K562 (cell line): ENCODE measurements around the gene MMP17. TPM values are rescaled to one million over a fixed set of nuclear protein-coding genes. Genes with fewer than 3 reads are reported as not detected.

ENCODE experiments used
- BHLHE40 ChIP-seq: IDR thresholded peaks from 2 replicates; pipeline ENCODE4 v1.6.1; 2011; ENCODE audit warnings: low read length, improper control_type of control experiment
- CREBBP ChIP-seq: IDR thresholded peaks from one replicate; pipeline ENCODE4 v1.6.1; 2012; ENCODE audit warnings: low read depth, mild to moderate bottlenecking, control low read depth, inconsistent platforms, low read length
- ESRRA ChIP-seq: fragments of 450-650 bp; IDR thresholded peaks from 2 replicates; pipeline ENCODE4 v1.6.1; 2014; ENCODE audit warnings: low read depth, mild to moderate bottlenecking, moderate library complexity, borderline replicate concordance
- HCFC1 ChIP-seq: IDR thresholded peaks from 2 replicates; pipeline ENCODE4 v1.6.1; 2012; ENCODE audit warnings: low read depth, low read length, improper control_type of control experiment
- MAFF ChIP-seq: IDR thresholded peaks from 2 replicates; pipeline ENCODE4 v1.6.1; 2012; ENCODE audit warnings: low read length, improper control_type of control experiment
- NR2C1 ChIP-seq, 2 experiments: fragments of 450-650 bp; IDR thresholded peaks; 2 replicates each; pipeline ENCODE4 v1.6.1; 2017; ENCODE audit warnings: mild to moderate bottlenecking in 2 of 2, antibody characterized with exemption in 1 of 2, inconsistent platforms in 1 of 2, missing compliant biosample characterization in 1 of 2, missing genetic modification characterization in 1 of 2
- RB1 ChIP-seq: fragments of 450-650 bp; IDR thresholded peaks from 2 replicates; pipeline ENCODE4 v1.6.1; 2017; ENCODE audit warnings: low read depth, mild to moderate bottlenecking
- SMARCB1 ChIP-seq: IDR thresholded peaks from 2 replicates; pipeline ENCODE4 v1.6.1; 2011; ENCODE audit warnings: improper control_type of control experiment, low read depth; ENCODE audit not compliant: insufficient read length
- SNAPC5 ChIP-seq: fragments of 250-450 bp; sonication (Bioruptor Pico); IDR thresholded peaks from 2 replicates; pipeline ENCODE4 v1.8.0; 2021; ENCODE audit warnings: moderate library complexity, mild to moderate bottlenecking, inconsistent platforms
- SNIP1 ChIP-seq: fragments of 450-650 bp; IDR thresholded peaks from 2 replicates; pipeline ENCODE4 v1.7.1; 2017; ENCODE audit warnings: low read depth, mild to moderate bottlenecking
- ZBTB1 ChIP-seq: sonication (generic); formaldehyde crosslinking; IDR thresholded peaks from 2 replicates; pipeline ENCODE4 v1.8.1; 2023; ENCODE audit warnings: missing genetic modification reagents, low read depth, mild to moderate bottlenecking, borderline replicate concordance
- ZNF146 ChIP-seq: IDR thresholded peaks from one replicate; pipeline ENCODE4 v1.6.1; 2018; ENCODE audit warnings: missing compliant biosample characterization; ENCODE audit not compliant: unreplicated experiment
- ZNF707 ChIP-seq: fragments of 250-450 bp; sonication (Bioruptor Pico); conservative IDR thresholded peaks from 2 replicates; pipeline ENCODE4 v1.8.0; 2022; ENCODE audit warnings: inconsistent platforms, mild to moderate bottlenecking, moderate library complexity
- polyA plus RNA-seq, 8 experiments: library from polyadenylated mRNA; depleted of rRNA in 4 of 8; stranded (reverse) in 5 of 8; unstranded in 3 of 8; fragments of >200 nt; fragmentation: Nextera tagmentation in 2 of 8; fragmentation: Illumina TruSeq in 1 of 8; extraction: Ambion mirVana in 2 of 8; extraction: Trizol in 1 of 8; gene quantifications; 2 replicates each; pipeline versions ENCODE4 v1.2.1 to v1.2.3, GENCODE V29; 2011 to 2014; ENCODE audit warnings: inconsistent platforms in 1 of 8, missing spikeins in 1 of 8
- total RNA-seq, 7 experiments: library from RNA; depleted of rRNA in 6 of 7; stranded (reverse); fragments of >200 nt in 6 of 7; fragmentation: Illumina TruSeq in 2 of 7; extraction: Trizol in 2 of 7; gene quantifications; 2 replicates each; pipeline versions ENCODE4 v1.2.1 to v1.2.3, GENCODE V29; 2011 to 2021; ENCODE audit warnings: low replicate concordance in 1 of 7
- TF ChIP-seq, protein P1 (sequence below): sonication (generic); formaldehyde crosslinking; IDR thresholded peaks from 2 replicates; pipeline ENCODE4 v1.8.0; 2022; ENCODE audit warnings: mild to moderate bottlenecking, missing genetic modification reagents
- TF ChIP-seq, protein P2 (sequence below): fragments of 250-450 bp; sonication (Bioruptor Pico); IDR thresholded peaks from 2 replicates; pipeline ENCODE4 v1.8.0; 2022; ENCODE audit warnings: moderate library complexity, mild to moderate bottlenecking, inconsistent platforms

Gene MMP17
- total and polyA plus RNA-seq, 9 of the 15 experiments (the other 6 are each of a cell fraction or from before 2014, with no cell fraction given): 1.1 to 21.2 (median 17.1) TPM; not detected in 2

DNA sequence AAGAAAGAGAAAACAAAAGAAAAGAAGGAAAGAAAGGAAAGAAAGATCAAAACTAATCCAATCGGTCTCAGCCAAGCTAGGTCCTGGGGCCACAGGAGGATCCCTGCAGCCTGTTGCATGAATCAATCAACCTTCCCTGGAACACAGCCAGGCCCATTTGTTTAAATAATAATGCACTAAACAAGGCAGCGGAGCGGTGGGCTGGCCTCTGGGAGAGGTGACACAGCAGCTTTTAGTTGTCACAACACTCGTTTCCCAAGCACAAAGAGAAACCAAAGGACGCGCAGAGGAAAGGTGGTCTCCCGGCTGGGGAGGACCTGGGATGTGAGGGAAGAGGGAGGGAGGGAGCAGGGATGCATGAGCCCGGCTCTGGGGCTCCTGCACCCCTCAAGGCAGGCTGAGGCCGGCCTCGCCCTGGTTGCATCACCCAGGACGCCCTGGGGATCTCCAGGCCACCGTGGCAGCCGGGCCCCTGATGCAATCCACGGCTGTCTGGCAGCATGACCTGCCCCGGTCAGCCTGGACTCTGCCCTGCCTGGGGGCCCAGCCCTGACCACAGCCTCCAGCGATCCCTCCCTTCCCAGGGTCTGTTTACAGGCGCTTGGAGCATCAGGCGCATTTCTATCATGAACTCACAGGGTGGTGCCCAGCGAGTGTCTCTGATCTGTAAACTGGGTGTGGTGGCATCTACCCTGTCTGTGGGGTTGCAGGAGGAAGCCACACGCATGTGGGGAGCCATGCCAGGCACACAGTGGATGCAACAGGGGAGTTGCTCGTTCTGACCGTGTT lies 32.5 kb downstream of the MMP17 start (continued):
- TF ChIP-seq, protein P1, sequence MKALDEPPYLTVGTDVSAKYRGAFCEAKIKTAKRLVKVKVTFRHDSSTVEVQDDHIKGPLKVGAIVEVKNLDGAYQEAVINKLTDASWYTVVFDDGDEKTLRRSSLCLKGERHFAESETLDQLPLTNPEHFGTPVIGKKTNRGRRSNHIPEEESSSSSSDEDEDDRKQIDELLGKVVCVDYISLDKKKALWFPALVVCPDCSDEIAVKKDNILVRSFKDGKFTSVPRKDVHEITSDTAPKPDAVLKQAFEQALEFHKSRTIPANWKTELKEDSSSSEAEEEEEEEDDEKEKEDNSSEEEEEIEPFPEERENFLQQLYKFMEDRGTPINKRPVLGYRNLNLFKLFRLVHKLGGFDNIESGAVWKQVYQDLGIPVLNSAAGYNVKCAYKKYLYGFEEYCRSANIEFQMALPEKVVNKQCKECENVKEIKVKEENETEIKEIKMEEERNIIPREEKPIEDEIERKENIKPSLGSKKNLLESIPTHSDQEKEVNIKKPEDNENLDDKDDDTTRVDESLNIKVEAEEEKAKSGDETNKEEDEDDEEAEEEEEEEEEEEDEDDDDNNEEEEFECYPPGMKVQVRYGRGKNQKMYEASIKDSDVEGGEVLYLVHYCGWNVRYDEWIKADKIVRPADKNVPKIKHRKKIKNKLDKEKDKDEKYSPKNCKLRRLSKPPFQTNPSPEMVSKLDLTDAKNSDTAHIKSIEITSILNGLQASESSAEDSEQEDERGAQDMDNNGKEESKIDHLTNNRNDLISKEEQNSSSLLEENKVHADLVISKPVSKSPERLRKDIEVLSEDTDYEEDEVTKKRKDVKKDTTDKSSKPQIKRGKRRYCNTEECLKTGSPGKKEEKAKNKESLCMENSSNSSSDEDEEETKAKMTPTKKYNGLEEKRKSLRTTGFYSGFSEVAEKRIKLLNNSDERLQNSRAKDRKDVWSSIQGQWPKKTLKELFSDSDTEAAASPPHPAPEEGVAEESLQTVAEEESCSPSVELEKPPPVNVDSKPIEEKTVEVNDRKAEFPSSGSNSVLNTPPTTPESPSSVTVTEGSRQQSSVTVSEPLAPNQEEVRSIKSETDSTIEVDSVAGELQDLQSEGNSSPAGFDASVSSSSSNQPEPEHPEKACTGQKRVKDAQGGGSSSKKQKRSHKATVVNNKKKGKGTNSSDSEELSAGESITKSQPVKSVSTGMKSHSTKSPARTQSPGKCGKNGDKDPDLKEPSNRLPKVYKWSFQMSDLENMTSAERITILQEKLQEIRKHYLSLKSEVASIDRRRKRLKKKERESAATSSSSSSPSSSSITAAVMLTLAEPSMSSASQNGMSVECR (CRISPR knock-in tag): no peak
- TF ChIP-seq CREBBP: no peak
- peak; percentile 80 for TF ChIP-seq ESRRA
- peak; percentile 44; the same call in 1 of the 2 replicates for TF ChIP-seq RB1
- TF ChIP-seq SNAPC5 (CRISPR knock-in tag): no peak
- TF ChIP-seq SMARCB1: no peak
- TF ChIP-seq NR2C1 (IDR thresholded peaks at IDR 0.05): no peak
- TF ChIP-seq NR2C1 (tag; IDR thresholded peaks at IDR 0.05): peak; percentile 82
- no peak for TF ChIP-seq ZNF146 (CRISPR knock-in tag)
- TF ChIP-seq ZBTB1 (CRISPR knock-in tag): no peak
- TF ChIP-seq BHLHE40: peak; percentile 44
- no peak for TF ChIP-seq SNIP1
- peak; percentile 53; the same call in 1 of the 2 replicates for TF ChIP-seq HCFC1
- peak; percentile 70 for TF ChIP-seq MAFF
- no peak for TF ChIP-seq ZNF707 (CRISPR knock-in tag)
- TF ChIP-seq, protein P2, sequence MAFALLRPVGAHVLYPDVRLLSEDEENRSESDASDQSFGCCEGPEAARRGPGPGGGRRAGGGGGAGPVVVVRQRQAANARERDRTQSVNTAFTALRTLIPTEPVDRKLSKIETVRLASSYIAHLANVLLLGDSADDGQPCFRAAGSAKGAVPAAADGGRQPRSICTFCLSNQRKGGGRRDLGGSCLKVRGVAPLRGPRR: 0 out of 2 replicates have a peak, but pooled peaks have one; percentile 5
